ENCODE results near the gene DLG2.

DLG2 gene

DNA sequence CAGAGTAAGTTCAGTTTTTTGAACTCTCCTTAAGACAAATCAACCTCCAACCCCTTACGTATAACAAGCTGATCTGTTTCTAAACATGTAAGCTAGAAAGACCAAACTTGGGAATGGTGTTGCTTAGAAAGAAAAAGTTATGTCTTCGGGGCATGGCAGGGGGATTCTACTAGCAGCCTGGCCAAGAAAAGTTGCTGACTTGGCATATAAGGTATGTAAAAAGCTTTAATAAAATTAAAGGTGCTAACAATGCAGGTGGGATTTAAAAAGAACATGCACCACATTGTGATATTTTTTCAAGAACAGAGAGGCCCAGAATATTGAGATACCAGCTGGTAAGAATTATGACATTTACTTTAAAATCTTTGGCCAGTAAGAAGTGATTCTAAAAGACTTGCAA is 1929.6 kb downstream of the DLG2 start:
- no peak overlapping the region for H3K4me3 ChIP-seq (ENCODE audit: low read length)
- no peak for DNase-seq (ENCODE audit: low read depth)
- TF ChIP-seq, protein P1, sequence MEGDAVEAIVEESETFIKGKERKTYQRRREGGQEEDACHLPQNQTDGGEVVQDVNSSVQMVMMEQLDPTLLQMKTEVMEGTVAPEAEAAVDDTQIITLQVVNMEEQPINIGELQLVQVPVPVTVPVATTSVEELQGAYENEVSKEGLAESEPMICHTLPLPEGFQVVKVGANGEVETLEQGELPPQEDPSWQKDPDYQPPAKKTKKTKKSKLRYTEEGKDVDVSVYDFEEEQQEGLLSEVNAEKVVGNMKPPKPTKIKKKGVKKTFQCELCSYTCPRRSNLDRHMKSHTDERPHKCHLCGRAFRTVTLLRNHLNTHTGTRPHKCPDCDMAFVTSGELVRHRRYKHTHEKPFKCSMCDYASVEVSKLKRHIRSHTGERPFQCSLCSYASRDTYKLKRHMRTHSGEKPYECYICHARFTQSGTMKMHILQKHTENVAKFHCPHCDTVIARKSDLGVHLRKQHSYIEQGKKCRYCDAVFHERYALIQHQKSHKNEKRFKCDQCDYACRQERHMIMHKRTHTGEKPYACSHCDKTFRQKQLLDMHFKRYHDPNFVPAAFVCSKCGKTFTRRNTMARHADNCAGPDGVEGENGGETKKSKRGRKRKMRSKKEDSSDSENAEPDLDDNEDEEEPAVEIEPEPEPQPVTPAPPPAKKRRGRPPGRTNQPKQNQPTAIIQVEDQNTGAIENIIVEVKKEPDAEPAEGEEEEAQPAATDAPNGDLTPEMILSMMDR (IDR thresholded peaks at IDR 0.05; ENCODE audit: insufficient read depth, low read depth, low read length, missing control alignments) = no peak

- DNase-seq (ENCODE audit: low read depth) = no peak
- no peak overlapping the region for H3K4me3 ChIP-seq (ENCODE audit: low read length)
- TF ChIP-seq, protein P1 (IDR thresholded peaks at IDR 0.05; ENCODE audit: insufficient read depth, low read depth, low read length, missing control alignments) = no peak
Measured at GRCh38 chr11:83695046-83695445, 1932.1 kb downstream of the DLG2 start.

- H3K4me3 ChIP-seq (ENCODE audit: low read length) = no peak overlapping the region
- TF ChIP-seq, protein P1 (IDR thresholded peaks at IDR 0.05; ENCODE audit: insufficient read depth, low read depth, low read length, missing control alignments) = no peak
- DNase-seq (ENCODE audit: low read depth) = no peak
Measured at GRCh38 chr11:83694191-83694910, 1932.8 kb downstream of the DLG2 start.

DNA sequence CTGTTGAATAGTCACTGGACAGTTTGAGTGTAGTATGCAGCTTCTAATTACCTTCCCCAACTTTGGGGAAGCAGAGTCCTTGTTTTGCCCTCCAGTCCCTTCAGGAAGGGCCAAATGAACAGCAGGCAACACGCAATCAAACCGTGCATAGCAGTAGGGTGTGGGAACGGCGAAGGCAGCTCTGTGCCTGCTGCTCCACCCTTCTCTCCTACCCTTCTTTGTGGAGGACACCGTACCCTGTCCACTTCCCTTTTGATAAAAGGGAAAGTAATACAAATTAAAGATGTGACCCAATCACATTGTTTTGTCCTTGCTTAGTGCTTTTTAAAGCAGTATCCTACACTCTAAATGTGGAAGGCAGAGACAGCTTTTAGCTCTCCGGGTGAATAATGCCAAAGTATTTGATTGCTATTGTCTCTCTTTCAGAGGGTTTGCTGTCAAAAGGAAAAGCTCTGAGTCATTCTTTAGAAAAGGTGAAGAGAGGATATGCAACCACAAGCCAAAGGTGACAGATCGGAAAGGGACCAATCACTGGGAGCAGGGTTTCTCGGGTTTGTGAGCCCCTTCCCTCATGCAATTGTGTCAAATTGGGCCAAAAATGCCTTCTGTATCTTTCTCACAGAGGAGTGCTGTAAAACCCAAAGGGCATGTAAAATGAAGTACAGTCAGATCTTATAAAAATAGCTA is 1933.7 kb downstream of the DLG2 start:
- TF ChIP-seq, protein P1 (IDR thresholded peaks at IDR 0.05; ENCODE audit: insufficient read depth, low read depth, low read length, missing control alignments) = no peak
- no peak for DNase-seq (ENCODE audit: low read depth)

DNA sequence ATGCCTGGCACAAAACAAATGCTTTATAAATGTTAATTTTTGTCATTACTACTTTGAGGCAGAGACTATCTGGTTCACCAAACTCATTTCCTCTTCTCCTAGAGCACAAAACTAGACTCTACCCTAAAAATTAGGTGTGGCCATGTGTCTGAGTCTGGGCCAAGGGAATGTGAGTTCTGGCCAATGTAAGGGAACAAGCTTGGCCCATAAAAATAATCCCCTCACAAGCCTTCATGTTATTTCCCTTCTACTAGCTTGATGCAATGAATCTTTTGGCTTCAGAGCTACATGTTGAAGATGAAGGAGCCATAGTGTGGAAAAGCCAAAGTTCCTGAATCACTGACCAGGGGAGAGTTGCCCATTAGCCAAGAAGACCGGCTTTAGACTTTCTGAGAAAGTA is 1934.5 kb downstream of the DLG2 start:
- no peak overlapping the region for H3K4me3 ChIP-seq (ENCODE audit: low read length)
- no peak for DNase-seq (ENCODE audit: low read depth)
- TF ChIP-seq, protein P1 (IDR thresholded peaks at IDR 0.05; ENCODE audit: insufficient read depth, low read depth, low read length, missing control alignments) = no peak

More for the DNA sequence above, 1933.7 kb downstream of the DLG2 start:
- no peak overlapping the region for H3K4me3 ChIP-seq (ENCODE audit: low read length)

DNA sequence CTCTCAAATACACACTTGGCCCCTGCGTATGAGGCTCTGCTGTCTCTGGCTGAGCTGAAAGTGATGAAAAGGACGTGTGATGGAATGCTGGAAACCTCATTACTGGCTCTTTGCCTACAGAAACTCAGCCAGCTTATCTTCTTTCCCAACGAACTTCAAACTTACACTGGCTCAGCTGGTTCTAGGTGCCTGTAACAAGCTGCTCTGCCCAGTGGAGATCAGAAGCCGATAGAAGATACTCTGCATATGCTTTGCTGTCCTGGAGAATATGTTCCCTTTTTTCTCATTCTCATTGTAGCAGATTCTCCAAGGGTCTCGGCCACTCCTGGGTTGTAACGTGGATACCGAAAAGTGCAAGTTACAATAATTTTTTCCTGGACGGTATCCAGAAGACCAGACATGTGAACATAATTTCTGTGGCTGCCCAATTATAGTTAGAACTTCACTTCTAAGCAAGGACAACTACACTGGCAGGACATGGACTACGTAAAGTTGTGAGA is 1935.6 kb downstream of the DLG2 start:
- TF ChIP-seq, protein P1 (IDR thresholded peaks at IDR 0.05; ENCODE audit: insufficient read depth, low read depth, low read length, missing control alignments) = no peak
- DNase-seq (ENCODE audit: low read depth) = peak; percentile 15
- H3K4me3 ChIP-seq (ENCODE audit: low read length) = no peak overlapping the region

Data from epithelial cell of esophagus (primary cell).